AG09319 (cell line): ENCODE results near the gene HAO2.
"Not testable (repeated sequence)": the region's sequence is repeated elsewhere in the genome, so short reads cannot be mapped to it uniquely, and the experiment has no call there.

ENCODE experiments used
- DNase-seq: peaks from one replicate; pipeline ENCODE4 v3.0.0-alpha.2; 2010; ENCODE audit warnings: low read depth; ENCODE audit errors: extremely low read depth
- CTCF ChIP-seq: IDR thresholded peaks from 2 replicates; pipeline ENCODE4 v1.5.1; 2011; ENCODE audit warnings: low read depth, mild to moderate bottlenecking, inconsistent platforms, low read length, moderate library complexity

Gene HAO2

GRCh38 chr1:119372503-119373086 is 4.0 kb downstream of the HAO2 start:
- no peak; the same call in 1 of the 2 replicates for TF ChIP-seq CTCF
- no peak for DNase-seq

- DNase-seq: no peak
- TF ChIP-seq CTCF: no peak
These were observed 4.9 kb downstream of the HAO2 start for GRCh38 chr1:119373465-119373864.

- no peak for TF ChIP-seq CTCF
- no peak for DNase-seq
These were observed 5.8 kb downstream of the HAO2 start for GRCh38 chr1:119374208-119374874.

- TF ChIP-seq CTCF: no peak
- DNase-seq: no peak
These were observed 6.8 kb downstream of the HAO2 start for GRCh38 chr1:119375366-119375765.

- DNase-seq: no peak
- no peak for TF ChIP-seq CTCF
These were observed 8.0 kb downstream of the HAO2 start for GRCh38 chr1:119376594-119376993.

- DNase-seq: not testable (repeated sequence)
These were observed 9.0 kb downstream of the HAO2 start for GRCh38 chr1:119377594-119377993.

GRCh38 chr1:119379117-119379516 is 10.5 kb downstream of the HAO2 start:
- TF ChIP-seq CTCF: no peak
- DNase-seq: no peak

GRCh38 chr1:119380304-119380703 is 11.7 kb downstream of the HAO2 start:
- no peak for DNase-seq
- TF ChIP-seq CTCF: no peak
